HEK293T (cell line): ENCODE measurements around the gene HSPE1.

Source experiments
- ARNT ChIP-seq: fragments of 450-650 bp; IDR thresholded peaks from 2 replicates; pipeline ENCODE4 v1.6.1; 2017; ENCODE audit warnings: mild to moderate bottlenecking
- BHLHE40 ChIP-seq: fragments of 450-650 bp; IDR thresholded peaks from 2 replicates; pipeline ENCODE4 v1.6.1; 2016; ENCODE audit warnings: mild to moderate bottlenecking, moderate library complexity, borderline replicate concordance
- CTBP1 ChIP-seq: fragments of 450-650 bp; IDR thresholded peaks from 2 replicates; pipeline ENCODE4 v1.6.1; 2016; ENCODE audit warnings: borderline replicate concordance
- FOXA1 ChIP-seq: fragments of 450-650 bp; IDR thresholded peaks from 2 replicates; pipeline ENCODE4 v1.6.1; 2016; ENCODE audit warnings: mild to moderate bottlenecking
- FOXM1 ChIP-seq: fragments of 450-650 bp; IDR thresholded peaks from 2 replicates; pipeline ENCODE4 v1.6.1; 2017; ENCODE audit warnings: mild to moderate bottlenecking, borderline replicate concordance
- HDGF ChIP-seq: fragments of 450-650 bp; IDR thresholded peaks from 2 replicates; pipeline ENCODE4 v1.6.1; 2017; ENCODE audit warnings: antibody characterized with exemption, borderline replicate concordance
- L3MBTL2 ChIP-seq: fragments of 450-650 bp; conservative IDR thresholded peaks from 2 replicates; pipeline ENCODE4 v1.6.1; 2016; ENCODE audit warnings: mild to moderate bottlenecking
- NFRKB ChIP-seq: fragments of 450-650 bp; IDR thresholded peaks from 2 replicates; pipeline ENCODE4 v1.6.1; 2016; ENCODE audit warnings: mild to moderate bottlenecking, moderate library complexity
- PKNOX1 ChIP-seq: fragments of 450-650 bp; IDR thresholded peaks from 2 replicates; pipeline ENCODE4 v1.6.1; 2016
- SP1 ChIP-seq: fragments of 450-650 bp; IDR thresholded peaks from 2 replicates; pipeline ENCODE4 v1.6.1; 2017
- TARDBP ChIP-seq: fragments of 450-650 bp; IDR thresholded peaks from 2 replicates; pipeline ENCODE4 v1.6.1; 2016

GRCh38 chr2:197480165-197481036 lies 19.8 kb upstream of the HSPE1 start:
- TF ChIP-seq PKNOX1: no peak
- no peak for TF ChIP-seq FOXA1
- no peak for TF ChIP-seq L3MBTL2
- no peak for TF ChIP-seq FOXM1
- no peak for TF ChIP-seq HDGF
- TF ChIP-seq CTBP1: no peak
- TF ChIP-seq BHLHE40: no peak
- TF ChIP-seq ARNT: no peak
- TF ChIP-seq SP1: no peak
- TF ChIP-seq TARDBP: no peak
- no peak for TF ChIP-seq NFRKB
